HepG2 (cell line): ENCODE results near the gene DISP2. TPM values are rescaled to one million over a fixed set of nuclear protein-coding genes. Genes with fewer than 3 reads are reported as not detected.

Experiments used
- BORCS8-MEF2B ChIP-seq: sonication (generic); formaldehyde crosslinking; IDR thresholded peaks from 2 replicates; pipeline ENCODE4 v1.8.0; 2022; ENCODE audit warnings: mild to moderate bottlenecking, missing genetic modification reagents
- CBX5 ChIP-seq: sonication (generic); formaldehyde crosslinking; IDR thresholded peaks from 2 replicates; pipeline ENCODE4 v1.4.0; 2020; ENCODE audit warnings: missing genetic modification reagents, borderline replicate concordance
- CEBPG ChIP-seq: IDR thresholded peaks from 2 replicates; pipeline ENCODE4 v1.6.1; 2016
- DR1 ChIP-seq: sonication (generic); formaldehyde crosslinking; IDR thresholded peaks from 2 replicates; pipeline ENCODE4 v1.8.0; 2021; ENCODE audit warnings: mild to moderate bottlenecking, missing genetic modification reagents, inconsistent platforms
- FOXM1 ChIP-seq: sonication (generic); formaldehyde crosslinking; IDR thresholded peaks from 2 replicates; pipeline ENCODE4 v1.5.0; 2020; ENCODE audit warnings: missing genetic modification reagents
- PCBP1 ChIP-seq: fragments of 200-400 bp; formaldehyde crosslinking; IDR thresholded peaks from 2 replicates; pipeline ENCODE4 v1.6.1; 2017; ENCODE audit warnings: mild to moderate bottlenecking, low read depth, low read length, borderline replicate concordance
- ZBTB42 ChIP-seq: sonication (generic); formaldehyde crosslinking; IDR thresholded peaks from 2 replicates; pipeline ENCODE4 v1.5.0; 2020; ENCODE audit warnings: mild to moderate bottlenecking, missing genetic modification reagents
- ZKSCAN8 ChIP-seq: IDR thresholded peaks from 2 replicates; pipeline ENCODE4 v1.6.1; 2016; ENCODE audit warnings: borderline replicate concordance, missing genetic modification reagents, missing compliant biosample characterization
- ZNF230 ChIP-seq: sonication (generic); formaldehyde crosslinking; IDR thresholded peaks from 2 replicates; pipeline ENCODE4 v1.4.0; 2020; ENCODE audit warnings: mild to moderate bottlenecking, missing genetic modification reagents
- ZNF331 ChIP-seq: sonication (generic); formaldehyde crosslinking; IDR thresholded peaks from 2 replicates; pipeline ENCODE4 v1.4.0; 2020; ENCODE audit warnings: missing genetic modification reagents
- ZNF337 ChIP-seq: sonication (generic); formaldehyde crosslinking; IDR thresholded peaks from 2 replicates; pipeline ENCODE4 v1.5.1; 2020; ENCODE audit warnings: missing genetic modification reagents, low read depth, mild to moderate bottlenecking, borderline replicate concordance
- ZNF44 ChIP-seq: sonication (generic); formaldehyde crosslinking; IDR thresholded peaks from 2 replicates; pipeline ENCODE4 v1.5.1; 2020; ENCODE audit warnings: mild to moderate bottlenecking, missing genetic modification reagents
- ZNF446 ChIP-seq: sonication (generic); formaldehyde crosslinking; IDR thresholded peaks from 2 replicates; pipeline ENCODE4 v1.5.0; 2020; ENCODE audit warnings: mild to moderate bottlenecking, missing genetic modification reagents
- ZNF558 ChIP-seq: sonication (generic); formaldehyde crosslinking; IDR thresholded peaks from 2 replicates; pipeline ENCODE4 v1.9.0; 2022; ENCODE audit warnings: mild to moderate bottlenecking, missing genetic modification reagents, borderline replicate concordance
- ZSCAN12 ChIP-seq: sonication (generic); formaldehyde crosslinking; IDR thresholded peaks from 2 replicates; pipeline ENCODE4 v1.9.0; 2021; ENCODE audit warnings: mild to moderate bottlenecking, missing genetic modification reagents
- polyA plus RNA-seq, 8 experiments: library from polyadenylated mRNA; depleted of rRNA in 3 of 8; stranded (reverse) in 7 of 8; unstranded in 1 of 8; fragments of >200 nt; fragmentation: Illumina TruSeq in 4 of 8; extraction: Trizol in 4 of 8; gene quantifications; 2 replicates each; pipeline versions ENCODE4 v1.2.1 to v1.2.3, GENCODE V29; 2011 to 2016; ENCODE audit warnings: low read depth in 4 of 8, missing spikeins in 1 of 8, mixed read lengths in 1 of 8; ENCODE audit not compliant: insufficient read depth in 1 of 8
- total RNA-seq, 5 experiments: library from RNA; depleted of rRNA; stranded (reverse); fragments of >200 nt; fragmentation: Illumina TruSeq; extraction: Trizol; gene quantifications; 2 replicates each; pipeline ENCODE4 v1.2.3, GENCODE V29; 2016; ENCODE audit warnings: low read depth in 1 of 5
- TF ChIP-seq, protein P1 (sequence below): sonication (generic); formaldehyde crosslinking; IDR thresholded peaks from 2 replicates; pipeline ENCODE4 v1.4.0; 2020; ENCODE audit warnings: missing genetic modification reagents, mild to moderate bottlenecking, borderline replicate concordance
- TF ChIP-seq, protein P2 (sequence below): sonication (generic); formaldehyde crosslinking; IDR thresholded peaks from 2 replicates; pipeline ENCODE4 v1.8.0; 2022; ENCODE audit warnings: mild to moderate bottlenecking, missing genetic modification reagents; ENCODE audit not compliant: insufficient replicate concordance
- TF ChIP-seq, protein P3 (sequence below): sonication (generic); formaldehyde crosslinking; conservative IDR thresholded peaks from 2 replicates; pipeline ENCODE4 v1.4.0; 2020; ENCODE audit warnings: missing genetic modification reagents
- TF ChIP-seq, protein P4 (sequence below): sonication (generic); formaldehyde crosslinking; IDR thresholded peaks from 2 replicates; pipeline ENCODE4 v1.4.0; 2020; ENCODE audit warnings: mild to moderate bottlenecking, missing genetic modification reagents
- TF ChIP-seq, protein P5 (sequence below): sonication (generic); formaldehyde crosslinking; IDR thresholded peaks from 2 replicates; pipeline ENCODE4 v1.5.1; 2020; ENCODE audit warnings: mild to moderate bottlenecking, missing genetic modification reagents, borderline replicate concordance
- TF ChIP-seq, protein P6 (sequence below): sonication (generic); formaldehyde crosslinking; IDR thresholded peaks from 2 replicates; pipeline ENCODE4 v1.8.0; 2022; ENCODE audit warnings: missing genetic modification reagents, mild to moderate bottlenecking, borderline replicate concordance

DISP2 gene
- total and polyA plus RNA-seq, 2 of the 13 experiments (the other 11 are each of a cell fraction or from before 2014, with no cell fraction given) = 0.09 to 0.32 TPM

DNA sequence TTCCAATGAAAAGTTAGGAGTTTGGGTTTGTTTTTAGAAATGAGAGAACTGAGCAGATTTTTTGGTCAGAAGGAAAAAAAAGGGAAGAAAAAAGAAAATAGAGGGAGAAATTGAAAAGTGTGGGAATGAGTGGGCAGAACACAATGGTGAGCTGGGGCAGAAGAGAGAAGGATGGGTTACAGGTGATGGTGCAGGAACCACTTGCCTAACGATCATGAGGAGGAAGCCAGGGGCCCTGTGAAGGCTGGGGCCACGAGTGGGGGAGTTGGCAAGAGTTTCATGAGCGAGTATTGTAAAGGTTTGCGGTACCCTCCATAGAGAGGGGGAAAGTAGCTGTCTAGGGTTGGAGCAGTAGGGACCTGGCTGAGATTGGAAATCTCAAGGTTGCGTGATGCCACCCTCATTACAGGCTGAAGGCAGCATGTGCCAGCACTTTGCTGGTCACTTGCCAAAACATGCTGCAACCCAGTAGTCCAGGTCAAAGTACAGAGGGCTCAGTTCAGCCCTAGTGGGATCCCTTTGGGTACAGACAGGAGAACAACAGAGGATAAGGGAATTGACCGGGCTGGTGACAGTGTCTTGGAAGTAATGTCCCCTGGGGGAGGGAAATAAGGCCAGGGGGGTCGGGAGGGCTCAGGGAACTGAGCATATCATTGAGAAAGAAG is 54.2 kb downstream of the DISP2 start (continued):
- TF ChIP-seq ZSCAN12 (CRISPR knock-in tag) = no peak
- TF ChIP-seq, protein P1, sequence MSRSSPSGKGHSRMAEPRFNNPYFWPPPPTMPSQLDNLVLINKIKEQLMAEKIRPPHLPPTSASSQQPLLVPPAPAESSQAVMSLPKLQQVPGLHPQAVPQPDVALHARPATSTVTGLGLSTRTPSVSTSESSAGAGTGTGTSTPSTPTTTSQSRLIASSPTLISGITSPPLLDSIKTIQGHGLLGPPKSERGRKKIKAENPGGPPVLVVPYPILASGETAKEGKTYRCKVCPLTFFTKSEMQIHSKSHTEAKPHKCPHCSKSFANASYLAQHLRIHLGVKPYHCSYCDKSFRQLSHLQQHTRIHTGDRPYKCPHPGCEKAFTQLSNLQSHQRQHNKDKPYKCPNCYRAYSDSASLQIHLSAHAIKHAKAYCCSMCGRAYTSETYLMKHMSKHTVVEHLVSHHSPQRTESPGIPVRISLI (CRISPR knock-in tag) = no peak
- TF ChIP-seq ZNF230 (CRISPR knock-in tag) = no peak
- TF ChIP-seq ZNF331 (CRISPR knock-in tag) = peak; percentile 46; the same call in 1 of the 2 replicates
- TF ChIP-seq PCBP1 = no peak
- no peak for TF ChIP-seq ZNF337 (CRISPR knock-in tag)
- TF ChIP-seq FOXM1 (CRISPR knock-in tag) = no peak
- no peak for TF ChIP-seq ZNF558 (CRISPR knock-in tag)
- TF ChIP-seq ZKSCAN8 (CRISPR knock-in tag) = no peak
- TF ChIP-seq, protein P2, sequence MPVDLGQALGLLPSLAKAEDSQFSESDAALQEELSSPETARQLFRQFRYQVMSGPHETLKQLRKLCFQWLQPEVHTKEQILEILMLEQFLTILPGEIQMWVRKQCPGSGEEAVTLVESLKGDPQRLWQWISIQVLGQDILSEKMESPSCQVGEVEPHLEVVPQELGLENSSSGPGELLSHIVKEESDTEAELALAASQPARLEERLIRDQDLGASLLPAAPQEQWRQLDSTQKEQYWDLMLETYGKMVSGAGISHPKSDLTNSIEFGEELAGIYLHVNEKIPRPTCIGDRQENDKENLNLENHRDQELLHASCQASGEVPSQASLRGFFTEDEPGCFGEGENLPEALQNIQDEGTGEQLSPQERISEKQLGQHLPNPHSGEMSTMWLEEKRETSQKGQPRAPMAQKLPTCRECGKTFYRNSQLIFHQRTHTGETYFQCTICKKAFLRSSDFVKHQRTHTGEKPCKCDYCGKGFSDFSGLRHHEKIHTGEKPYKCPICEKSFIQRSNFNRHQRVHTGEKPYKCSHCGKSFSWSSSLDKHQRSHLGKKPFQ (CRISPR knock-in tag) = no peak
- TF ChIP-seq CEBPG (CRISPR knock-in tag) = peak; percentile 83
- TF ChIP-seq BORCS8-MEF2B (CRISPR knock-in tag) = no peak
- no peak for TF ChIP-seq DR1 (CRISPR knock-in tag)
- no peak for TF ChIP-seq ZNF446 (CRISPR knock-in tag)
- TF ChIP-seq, protein P3, sequence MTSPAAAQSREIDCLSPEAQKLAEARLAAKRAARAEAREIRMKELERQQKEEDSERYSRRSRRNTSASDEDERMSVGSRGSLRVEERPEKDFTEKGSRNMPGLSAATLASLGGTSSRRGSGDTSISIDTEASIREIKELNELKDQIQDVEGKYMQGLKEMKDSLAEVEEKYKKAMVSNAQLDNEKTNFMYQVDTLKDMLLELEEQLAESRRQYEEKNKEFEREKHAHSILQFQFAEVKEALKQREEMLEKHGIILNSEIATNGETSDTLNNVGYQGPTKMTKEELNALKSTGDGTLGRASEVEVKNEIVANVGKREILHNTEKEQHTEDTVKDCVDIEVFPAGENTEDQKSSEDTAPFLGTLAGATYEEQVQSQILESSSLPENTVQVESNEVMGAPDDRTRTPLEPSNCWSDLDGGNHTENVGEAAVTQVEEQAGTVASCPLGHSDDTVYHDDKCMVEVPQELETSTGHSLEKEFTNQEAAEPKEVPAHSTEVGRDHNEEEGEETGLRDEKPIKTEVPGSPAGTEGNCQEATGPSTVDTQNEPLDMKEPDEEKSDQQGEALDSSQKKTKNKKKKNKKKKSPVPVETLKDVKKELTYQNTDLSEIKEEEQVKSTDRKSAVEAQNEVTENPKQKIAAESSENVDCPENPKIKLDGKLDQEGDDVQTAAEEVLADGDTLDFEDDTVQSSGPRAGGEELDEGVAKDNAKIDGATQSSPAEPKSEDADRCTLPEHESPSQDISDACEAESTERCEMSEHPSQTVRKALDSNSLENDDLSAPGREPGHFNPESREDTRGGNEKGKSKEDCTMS (CRISPR knock-in tag) = no peak
- TF ChIP-seq ZNF44 (CRISPR knock-in tag) = no peak
- peak; percentile 28; the same call in 1 of the 2 replicates for TF ChIP-seq CBX5 (CRISPR knock-in tag)
- TF ChIP-seq, protein P4, sequence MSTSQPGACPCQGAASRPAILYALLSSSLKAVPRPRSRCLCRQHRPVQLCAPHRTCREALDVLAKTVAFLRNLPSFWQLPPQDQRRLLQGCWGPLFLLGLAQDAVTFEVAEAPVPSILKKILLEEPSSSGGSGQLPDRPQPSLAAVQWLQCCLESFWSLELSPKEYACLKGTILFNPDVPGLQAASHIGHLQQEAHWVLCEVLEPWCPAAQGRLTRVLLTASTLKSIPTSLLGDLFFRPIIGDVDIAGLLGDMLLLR (CRISPR knock-in tag) = no peak
- TF ChIP-seq, protein P5, sequence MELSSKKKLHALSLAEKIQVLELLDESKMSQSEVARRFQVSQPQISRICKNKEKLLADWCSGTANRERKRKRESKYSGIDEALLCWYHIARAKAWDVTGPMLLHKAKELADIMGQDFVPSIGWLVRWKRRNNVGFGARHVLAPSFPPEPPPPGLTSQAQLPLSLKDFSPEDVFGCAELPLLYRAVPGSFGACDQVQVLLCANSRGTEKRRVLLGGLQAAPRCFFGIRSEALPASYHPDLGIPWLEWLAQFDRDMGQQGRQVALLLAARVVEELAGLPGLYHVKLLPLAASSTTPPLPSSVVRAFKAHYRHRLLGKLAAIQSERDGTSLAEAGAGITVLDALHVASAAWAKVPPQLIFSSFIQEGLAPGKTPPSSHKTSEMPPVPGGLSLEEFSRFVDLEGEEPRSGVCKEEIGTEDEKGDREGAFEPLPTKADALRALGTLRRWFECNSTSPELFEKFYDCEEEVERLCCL (CRISPR knock-in tag) = no peak
- TF ChIP-seq, protein P6, sequence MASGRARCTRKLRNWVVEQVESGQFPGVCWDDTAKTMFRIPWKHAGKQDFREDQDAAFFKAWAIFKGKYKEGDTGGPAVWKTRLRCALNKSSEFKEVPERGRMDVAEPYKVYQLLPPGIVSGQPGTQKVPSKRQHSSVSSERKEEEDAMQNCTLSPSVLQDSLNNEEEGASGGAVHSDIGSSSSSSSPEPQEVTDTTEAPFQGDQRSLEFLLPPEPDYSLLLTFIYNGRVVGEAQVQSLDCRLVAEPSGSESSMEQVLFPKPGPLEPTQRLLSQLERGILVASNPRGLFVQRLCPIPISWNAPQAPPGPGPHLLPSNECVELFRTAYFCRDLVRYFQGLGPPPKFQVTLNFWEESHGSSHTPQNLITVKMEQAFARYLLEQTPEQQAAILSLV (CRISPR knock-in tag) = no peak
- no peak for TF ChIP-seq ZBTB42
